ENCODE data around the gene PTBP1.

GRCh38 chr19:835210-835810 lies 38.1 kb downstream of the PTBP1 start:
- TF ChIP-seq EGR1 (IDR thresholded peaks at IDR 0.05), result no peak
- no peak for TF ChIP-seq REST (IDR thresholded peaks at IDR 0.05; ENCODE audit: low read depth)
- TF ChIP-seq TAF1 (IDR thresholded peaks at IDR 0.05; ENCODE audit: low read depth), result no peak
- TF ChIP-seq TEAD4 (IDR thresholded peaks at IDR 0.05), result no peak
- TF ChIP-seq YY1 (IDR thresholded peaks at IDR 0.05; ENCODE audit: low read depth), result no peak
- TF ChIP-seq EP300 (IDR thresholded peaks at IDR 0.05; ENCODE audit: borderline replicate concordance), result no peak
- TF ChIP-seq MAX (IDR thresholded peaks at IDR 0.05), result no peak
- no peak for TF ChIP-seq CREB1 (IDR thresholded peaks at IDR 0.05; ENCODE audit: low read depth)
- TF ChIP-seq RAD21 (IDR thresholded peaks at IDR 0.05; ENCODE audit: low read depth), result no peak
- no peak for TF ChIP-seq CEBPB (IDR thresholded peaks at IDR 0.05)
- TF ChIP-seq USF1 (IDR thresholded peaks at IDR 0.05), result no peak
- TF ChIP-seq ZBTB7A (IDR thresholded peaks at IDR 0.05; ENCODE audit: low read depth), result no peak
- TF ChIP-seq FOXM1 (IDR thresholded peaks at IDR 0.05; ENCODE audit: borderline replicate concordance, low read depth), result no peak
